Measurements from ENCODE around the gene COL24A1. TPM values are rescaled to one million over a fixed set of nuclear protein-coding genes. Genes with fewer than 3 reads are reported as not detected.
A peak's percentile ranks its signal among the peaks of the same experiment; 100 is the strongest.

COL24A1 gene
- total and polyA plus RNA-seq, 8 donors: 0.02 to 0.34 (median 0.06) TPM; not detected in 3

- peak overlapping the region in 2 of 4 donors; percentile 3 to 41 for H3K4me3 ChIP-seq
- ATAC-seq (peak in 3 of 4 donors; percentile 48 to 62 (median 57)), DNase-seq (peak in 5 of 6 donors; percentile 8 to 72 (median 21)), FAIRE-seq (no peak)
- TF ChIP-seq CTCF (IDR thresholded peaks at IDR 0.05): no peak
- intact Hi-C loops (cut with DNase I): no loop called here
- H3K4me1 ChIP-seq: no peaks in the 10 kb centered on the region
- no peaks in the 10 kb centered on the region for H3K9me3 ChIP-seq
- WGBS, 2 donors: 4% methylated on average over 36 to 43 of the region's 43 CpGs
- no peak overlapping the region for H3K27ac ChIP-seq
- H3K36me3 ChIP-seq: no peaks in the 10 kb centered on the region
- peaks cover 0 to 21% (median 0%) of the 10 kb centered on the region in 4 donors for H3K27me3 ChIP-seq
Observed at GRCh38 chr1:86155051-86155806, 1.3 kb downstream of the COL24A1 start.

- no peaks in the 10 kb centered on the region for H3K9me3 ChIP-seq
- H3K27me3 ChIP-seq: peaks cover 0 to 21% (median 0%) of the 10 kb centered on the region in 4 donors
- H3K4me3 ChIP-seq: peak overlapping the region in 1 of 4 donors; percentile 41
- DNase-seq (peak in 2 of 6 donors; percentile 42 to 46), FAIRE-seq (no peak), ATAC-seq (peak in 1 of 4 donors; percentile 24)
- no peaks in the 10 kb centered on the region for H3K36me3 ChIP-seq
- TF ChIP-seq CTCF (IDR thresholded peaks at IDR 0.05): no peak
- intact Hi-C loops (cut with DNase I): no loop called here
- whole genome bisulfite sequencing, 2 donors: 19 to 26% methylated on average over 20 of the region's 20 CpGs
- no peaks in the 10 kb centered on the region for H3K4me1 ChIP-seq
- no peak overlapping the region for H3K27ac ChIP-seq
Observed at GRCh38 chr1:86154571-86155050, 2.0 kb downstream of the COL24A1 start.

- FAIRE-seq: no peak
- H3K27ac ChIP-seq: no peak overlapping the region
- no peak overlapping the region for H3K4me3 ChIP-seq
- peaks cover 0 to 21% (median 0%) of the 10 kb centered on the region in 4 donors for H3K27me3 ChIP-seq
- no peaks in the 10 kb centered on the region for H3K4me1 ChIP-seq
- intact Hi-C loops (cut with DNase I): no loop called here
- DNase-seq: no peak
- TF ChIP-seq CTCF (IDR thresholded peaks at IDR 0.05): no peak
- WGBS, 2 donors: 79 to 90% methylated on average over 6 of the region's 6 CpGs
- no peaks in the 10 kb centered on the region for H3K9me3 ChIP-seq
- no peaks in the 10 kb centered on the region for H3K36me3 ChIP-seq
- ATAC-seq: no peak
Observed at GRCh38 chr1:86153836-86154235, 2.7 kb downstream of the COL24A1 start.

- Histone ChIP-seq H3K4me3 (no peak overlapping the region), H3K9me3 (no peaks in the 10 kb centered on the region), H3K27ac (no peak overlapping the region), H3K36me3 (no peaks in the 10 kb centered on the region), H3K4me1 (no peaks in the 10 kb centered on the region), H3K27me3 (peaks cover 0 to 21% (median 0%) of the 10 kb centered on the region in 4 donors)
- no peak for DNase-seq
- no peak for ATAC-seq
- no peak for TF ChIP-seq CTCF (IDR thresholded peaks at IDR 0.05)
- FAIRE-seq: no peak
- 38 to 50% methylated on average over 1 of the region's 1 CpG for WGBS, 2 donors
- intact Hi-C loops (cut with DNase I): no loop called here
Observed at GRCh38 chr1:86152887-86153286, 3.7 kb downstream of the COL24A1 start.

- no peak overlapping the region for H3K27ac ChIP-seq
- no peaks in the 10 kb centered on the region for H3K36me3 ChIP-seq
- H3K4me3 ChIP-seq: no peak overlapping the region
- no peak for DNase-seq
- H3K4me1 ChIP-seq: no peaks in the 10 kb centered on the region
- ATAC-seq: no peak
- H3K9me3 ChIP-seq: no peaks in the 10 kb centered on the region
- 50 to 53% methylated on average over 2 of the region's 2 CpGs for WGBS, 2 donors
- intact Hi-C loops (cut with DNase I): no loop called here
- TF ChIP-seq CTCF (IDR thresholded peaks at IDR 0.05): no peak
- peaks cover 0 to 21% (median 0%) of the 10 kb centered on the region in 4 donors for H3K27me3 ChIP-seq
- no peak for FAIRE-seq
Observed at GRCh38 chr1:86151427-86151826, 5.1 kb downstream of the COL24A1 start.

Measured in pancreas (tissue), 10 donors.